IgD-negative memory B cell (primary cell): ENCODE measurements around the gene SIGLEC7. TPM values are rescaled to one million over a fixed set of nuclear protein-coding genes. Genes with fewer than 3 reads are reported as not detected.

Experiments used
- H3K27ac Mint-ChIP-seq, 3 donors: one replicate each; pipeline ENCODE4 v1.8.0; 2020 to 2022; ENCODE audit warnings: mild to moderate bottlenecking in 3 of 3, mixed read lengths in 3 of 3, moderate library complexity in 1 of 3
- H3K27me3 Mint-ChIP-seq: one replicate; pipeline ENCODE4 v1.8.0; 2021; ENCODE audit warnings: mixed read lengths
- H3K36me3 Mint-ChIP-seq: one replicate; pipeline ENCODE4 v1.8.0; 2020; ENCODE audit warnings: mild to moderate bottlenecking, mixed read lengths
- H3K4me1 Mint-ChIP-seq, 3 donors: one replicate each; pipeline ENCODE4 v1.8.0; 2020 to 2022; ENCODE audit warnings: mixed read lengths in 3 of 3, mild to moderate bottlenecking in 1 of 3
- H3K4me3 Mint-ChIP-seq, 4 donors: one replicate each; pipeline ENCODE4 v1.8.0; 2020 to 2022; ENCODE audit warnings: mild to moderate bottlenecking in 4 of 4, mixed read lengths in 4 of 4, moderate library complexity in 3 of 4
- H3K9me3 Mint-ChIP-seq, 3 donors: one replicate each; pipeline ENCODE4 v1.8.0; 2020 to 2021; ENCODE audit warnings: mixed read lengths in 3 of 3, mild to moderate bottlenecking in 1 of 3
- polyA plus RNA-seq: library from polyadenylated mRNA; unstranded; fragments of 300-500 nt; fragmentation: Illumina TruSeq; gene quantifications from one replicate; pipeline ENCODE4 v1.2.3, GENCODE V29; 2021

SIGLEC7 gene
- polyA plus RNA-seq, 1 donor from 2014 or later = not detected

DNA sequence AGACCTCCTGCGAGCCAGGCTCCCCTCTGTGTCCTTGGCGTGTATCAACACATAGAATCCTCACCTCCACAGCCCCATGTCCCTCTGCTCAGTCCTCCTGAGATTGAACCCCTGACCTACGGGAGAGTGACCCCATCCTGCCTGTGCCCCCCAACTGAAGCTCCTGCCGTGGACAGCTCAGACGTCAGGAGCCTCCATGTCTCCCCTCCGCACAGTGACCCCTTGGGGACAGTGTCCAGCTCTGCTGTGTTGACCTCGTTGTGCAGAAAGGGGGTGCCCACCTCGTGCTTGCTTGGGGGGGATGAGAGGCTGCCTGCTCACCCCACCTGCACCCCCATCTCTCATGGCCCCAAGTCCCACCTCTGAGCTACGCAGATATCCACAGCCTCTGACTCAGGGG lies 17.9 kb upstream of the SIGLEC7 start:
- Mint-ChIP-seq H3K4me3 (peak overlapping the region in 1 of 4 donors; percentile 70), H3K4me1 (peaks cover 6 to 11% (median 9%) of the 10 kb centered on the region in 3 donors), H3K27me3 (peaks cover 15% of the 10 kb centered on the region), H3K9me3 (peaks cover 0 to 4% (median 0%) of the 10 kb centered on the region in 3 donors), H3K36me3 (peaks cover 2% of the 10 kb centered on the region), H3K27ac (peak overlapping the region in 1 of 3 donors; percentile 17)

DNA sequence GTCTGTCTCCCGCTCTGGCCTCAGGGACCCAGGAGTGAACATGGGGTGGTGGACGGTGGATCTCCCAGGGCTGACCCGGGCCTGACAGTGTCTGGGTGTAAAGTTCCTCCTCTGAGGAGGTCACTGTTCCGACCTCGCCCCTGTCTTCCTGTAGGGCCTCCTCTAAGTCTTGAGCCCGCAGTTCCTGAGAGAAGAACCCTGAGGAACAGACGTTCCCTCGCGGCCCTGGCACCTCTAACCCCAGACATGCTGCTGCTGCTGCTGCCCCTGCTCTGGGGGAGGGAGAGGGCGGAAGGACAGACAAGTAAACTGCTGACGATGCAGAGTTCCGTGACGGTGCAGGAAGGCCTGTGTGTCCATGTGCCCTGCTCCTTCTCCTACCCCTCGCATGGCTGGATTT lies 17.4 kb upstream of the SIGLEC7 start, which contains the start of gene SIGLEC9:
SIGLEC9 (plus strand) TSS at position 178 of the 400 bp plus-strand sequence; CDS start at position 247, 69 bp downstream.
- peak within 1 kb of the TSS in 1 of 4 donors; percentile 72 for H3K4me3 Mint-ChIP-seq
- H3K9me3 Mint-ChIP-seq = peaks cover 0 to 4% (median 0%) of the 10 kb centered on the region in 3 donors
- peak within 1 kb of the TSS in 2 of 3 donors; percentile 17 to 40 for H3K27ac Mint-ChIP-seq

DNA sequence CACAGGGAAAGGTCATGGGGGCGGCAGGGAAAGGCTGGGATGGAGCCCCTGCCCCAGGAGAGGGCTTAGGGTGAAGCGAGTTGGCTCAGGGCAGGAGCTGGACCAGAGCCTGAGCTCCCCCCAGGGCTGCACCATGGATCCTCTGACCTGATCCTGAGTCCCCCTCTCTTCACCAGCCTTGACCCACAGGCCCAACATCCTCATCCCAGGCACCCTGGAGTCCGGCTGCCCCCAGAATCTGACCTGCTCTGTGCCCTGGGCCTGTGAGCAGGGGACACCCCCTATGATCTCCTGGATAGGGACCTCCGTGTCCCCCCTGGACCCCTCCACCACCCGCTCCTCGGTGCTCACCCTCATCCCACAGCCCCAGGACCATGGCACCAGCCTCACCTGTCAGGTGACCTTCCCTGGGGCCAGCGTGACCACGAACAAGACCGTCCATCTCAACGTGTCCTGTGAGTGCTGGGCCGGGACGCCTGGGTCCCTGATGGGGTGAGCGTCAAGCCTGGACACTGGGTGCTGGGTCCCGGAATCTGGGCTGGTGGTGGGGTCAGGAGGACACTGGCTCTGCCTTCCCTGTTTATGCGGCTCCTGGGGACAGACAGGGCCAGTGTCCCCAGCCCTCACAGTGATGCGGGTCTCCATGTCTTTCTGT lies 16.6 kb upstream of the SIGLEC7 start:
- Mint-ChIP-seq H3K36me3 (peaks cover 2% of the 10 kb centered on the region), H3K4me1 (peaks cover 6 to 11% (median 9%) of the 10 kb centered on the region in 3 donors), H3K4me3 (no peak overlapping the region), H3K27ac (peak overlapping the region in 1 of 3 donors; percentile 73), H3K9me3 (peaks cover 0 to 4% (median 0%) of the 10 kb centered on the region in 3 donors), H3K27me3 (peaks cover 24% of the 10 kb centered on the region)

More for the DNA sequence above, 17.4 kb upstream of the SIGLEC7 start, which contains the start of gene SIGLEC9:
- Mint-ChIP-seq H3K27me3 (peaks cover 16% of the 10 kb centered on the region), H3K4me1 (peaks cover 6 to 11% (median 9%) of the 10 kb centered on the region in 3 donors), H3K36me3 (peaks cover 2% of the 10 kb centered on the region)

DNA sequence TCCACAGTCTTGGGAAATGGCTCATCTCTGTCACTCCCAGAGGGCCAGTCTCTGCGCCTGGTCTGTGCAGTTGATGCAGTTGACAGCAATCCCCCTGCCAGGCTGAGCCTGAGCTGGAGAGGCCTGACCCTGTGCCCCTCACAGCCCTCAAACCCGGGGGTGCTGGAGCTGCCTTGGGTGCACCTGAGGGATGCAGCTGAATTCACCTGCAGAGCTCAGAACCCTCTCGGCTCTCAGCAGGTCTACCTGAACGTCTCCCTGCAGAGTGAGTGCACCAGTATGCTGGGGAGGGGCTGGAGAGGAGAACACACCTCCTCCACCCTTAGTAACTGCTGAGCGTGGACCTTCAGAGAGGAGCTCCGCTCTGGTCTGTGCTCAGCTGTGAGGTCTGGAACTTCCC lies 15.1 kb upstream of the SIGLEC7 start:
- peaks cover 6 to 14% (median 9%) of the 10 kb centered on the region in 3 donors for H3K4me1 Mint-ChIP-seq
- no peak overlapping the region for H3K27ac Mint-ChIP-seq
- peaks cover 1% of the 10 kb centered on the region for H3K36me3 Mint-ChIP-seq
- H3K27me3 Mint-ChIP-seq = peaks cover 32% of the 10 kb centered on the region
- peaks cover 0 to 2% (median 0%) of the 10 kb centered on the region in 3 donors for H3K9me3 Mint-ChIP-seq
- no peak overlapping the region for H3K4me3 Mint-ChIP-seq

DNA sequence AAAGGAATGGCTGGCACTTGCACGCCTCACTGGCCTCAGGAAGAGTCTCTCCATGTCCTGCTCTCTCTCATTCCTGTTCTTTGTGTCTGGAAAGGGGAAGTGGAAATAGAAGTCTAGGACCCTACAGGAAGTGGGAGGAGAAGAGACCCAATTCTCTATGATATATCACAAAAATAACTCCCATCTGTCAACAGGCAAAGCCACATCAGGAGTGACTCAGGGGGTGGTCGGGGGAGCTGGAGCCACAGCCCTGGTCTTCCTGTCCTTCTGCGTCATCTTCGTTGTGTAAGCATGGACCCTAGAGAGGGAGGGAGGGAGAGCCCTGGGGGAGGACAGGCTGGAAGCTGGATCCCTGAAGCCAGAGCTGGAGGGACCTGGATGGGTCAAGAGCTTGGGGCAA lies 14.3 kb upstream of the SIGLEC7 start:
- Mint-ChIP-seq H3K4me3 (peak overlapping the region in 1 of 4 donors; percentile 44), H3K36me3 (no peaks in the 10 kb centered on the region), H3K27me3 (peaks cover 38% of the 10 kb centered on the region), H3K4me1 (peaks cover 6 to 17% (median 9%) of the 10 kb centered on the region in 3 donors), H3K9me3 (peaks cover 0 to 2% (median 0%) of the 10 kb centered on the region in 3 donors), H3K27ac (peak overlapping the region in 1 of 3 donors; percentile 22)

DNA sequence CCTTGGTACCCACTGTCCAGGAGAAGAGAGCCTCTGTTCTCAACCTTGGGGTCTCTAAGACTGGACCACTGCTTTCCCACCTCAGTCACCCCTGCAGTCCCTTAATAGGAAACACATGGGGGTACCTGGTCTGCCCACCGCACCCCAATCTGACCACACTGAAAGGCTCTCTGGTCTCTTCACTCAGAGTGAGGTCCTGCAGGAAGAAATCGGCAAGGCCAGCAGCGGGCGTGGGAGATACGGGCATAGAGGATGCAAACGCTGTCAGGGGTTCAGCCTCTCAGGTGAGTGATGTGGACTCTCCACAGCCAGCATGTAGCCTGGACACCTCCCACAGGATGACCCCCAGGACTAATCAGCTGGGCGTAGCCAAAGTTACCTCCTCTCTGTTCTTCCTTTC lies 13.9 kb upstream of the SIGLEC7 start:
- Mint-ChIP-seq H3K4me3 (no peak overlapping the region), H3K36me3 (no peaks in the 10 kb centered on the region), H3K27ac (no peak overlapping the region), H3K4me1 (peaks cover 6 to 16% (median 8%) of the 10 kb centered on the region in 3 donors), H3K9me3 (peaks cover 0 to 2% (median 0%) of the 10 kb centered on the region in 3 donors), H3K27me3 (peaks cover 40% of the 10 kb centered on the region)

DNA sequence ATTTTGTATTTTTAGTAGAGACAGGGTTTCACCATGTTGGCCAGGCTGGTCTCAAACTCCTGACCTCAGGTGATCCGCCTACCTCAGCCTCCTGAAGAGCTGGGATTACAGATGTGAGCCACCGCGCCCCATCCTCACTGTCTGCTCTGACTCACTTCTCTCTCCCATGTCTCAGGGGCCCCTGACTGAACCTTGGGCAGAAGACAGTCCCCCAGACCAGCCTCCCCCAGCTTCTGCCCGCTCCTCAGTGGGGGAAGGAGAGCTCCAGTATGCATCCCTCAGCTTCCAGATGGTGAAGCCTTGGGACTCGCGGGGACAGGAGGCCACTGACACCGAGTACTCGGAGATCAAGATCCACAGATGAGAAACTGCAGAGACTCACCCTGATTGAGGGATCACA lies 12.4 kb upstream of the SIGLEC7 start:
- Mint-ChIP-seq H3K27ac (no peak overlapping the region), H3K4me3 (no peak overlapping the region)

DNA sequence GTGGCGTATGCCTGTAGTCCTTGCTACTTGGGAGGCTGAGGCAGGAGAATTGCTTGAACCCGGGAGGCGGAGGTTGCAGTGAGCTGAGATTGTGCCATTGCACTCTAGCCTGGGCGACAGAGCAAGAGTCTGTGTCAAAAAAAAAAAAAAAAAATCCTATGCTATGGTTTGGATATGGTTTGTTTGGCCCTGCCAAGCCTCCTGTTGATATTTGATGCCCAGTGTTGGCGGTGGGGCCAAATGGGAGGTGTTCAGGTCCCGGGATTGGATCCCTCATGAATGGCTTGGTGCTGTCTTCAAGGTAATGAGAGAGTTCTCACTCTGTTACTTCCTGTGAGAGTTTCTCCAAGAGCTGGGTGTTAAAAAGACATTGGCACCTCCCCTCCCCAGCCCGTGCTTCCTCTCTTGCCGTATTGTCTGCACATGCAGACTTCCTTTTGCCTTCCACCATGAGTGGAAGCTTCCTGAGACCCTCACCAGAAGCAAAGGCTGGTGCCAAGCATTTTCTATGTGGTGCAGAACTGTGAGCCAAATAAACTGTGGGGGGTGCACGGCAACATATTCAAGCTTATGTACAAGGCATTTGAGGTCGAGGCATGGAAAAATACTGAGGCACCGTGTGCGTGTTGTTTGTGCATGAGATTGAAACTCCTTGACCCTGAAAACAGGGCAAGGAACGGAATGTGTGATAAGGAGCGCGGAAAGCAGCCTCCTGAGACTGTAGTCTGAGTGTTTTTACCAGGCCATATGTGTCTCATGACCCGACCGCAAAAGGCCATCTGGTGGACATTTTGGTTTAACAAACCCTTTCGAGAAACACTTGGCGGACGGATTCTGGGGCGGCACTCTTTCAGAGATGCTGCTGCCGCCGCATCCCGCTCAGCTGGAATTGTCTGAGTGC lies 10.1 kb upstream of the SIGLEC7 start:
- Mint-ChIP-seq H3K4me1 (peaks cover 2 to 7% (median 6%) of the 10 kb centered on the region in 3 donors), H3K27me3 (peaks cover 39% of the 10 kb centered on the region), H3K36me3 (no peaks in the 10 kb centered on the region), H3K4me3 (peak overlapping the region in 3 of 4 donors; percentile 56 to 73 (median 58)), H3K9me3 (peaks cover 5 to 12% (median 6%) of the 10 kb centered on the region in 3 donors), H3K27ac (no peak overlapping the region)

More for the DNA sequence above, 12.4 kb upstream of the SIGLEC7 start:
- H3K9me3 Mint-ChIP-seq = peaks cover under 1 to 4% (median 2%) of the 10 kb centered on the region in 3 donors
- peaks cover 2 to 7% (median 3%) of the 10 kb centered on the region in 3 donors for H3K4me1 Mint-ChIP-seq
- H3K27me3 Mint-ChIP-seq = peaks cover 33% of the 10 kb centered on the region
- no peaks in the 10 kb centered on the region for H3K36me3 Mint-ChIP-seq

DNA sequence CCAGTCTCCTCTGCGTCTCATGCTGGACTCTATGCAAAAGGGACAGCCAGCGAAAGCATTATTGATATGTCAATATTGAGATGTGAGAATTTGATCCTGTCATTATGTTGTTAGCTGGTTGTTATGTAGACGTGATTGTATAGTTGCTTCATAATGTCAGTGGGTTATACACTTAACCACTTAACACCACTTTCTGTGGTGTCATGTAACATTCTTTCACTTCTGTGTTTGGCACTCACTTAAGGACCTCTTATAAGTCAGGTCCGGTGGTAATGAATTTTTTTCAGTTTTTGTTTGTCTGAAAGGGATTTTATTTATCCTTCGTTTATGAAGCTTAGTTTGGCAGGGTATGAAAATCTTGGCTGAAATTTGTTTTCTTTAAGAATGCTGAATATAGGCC lies 7.1 kb upstream of the SIGLEC7 start:
- Mint-ChIP-seq H3K36me3 (peaks cover 2% of the 10 kb centered on the region), H3K27me3 (peaks cover 44% of the 10 kb centered on the region), H3K4me1 (peaks cover 11 to 17% (median 16%) of the 10 kb centered on the region in 3 donors), H3K4me3 (no peak overlapping the region), H3K9me3 (peaks cover 5 to 12% (median 9%) of the 10 kb centered on the region in 3 donors), H3K27ac (no peak overlapping the region)

DNA sequence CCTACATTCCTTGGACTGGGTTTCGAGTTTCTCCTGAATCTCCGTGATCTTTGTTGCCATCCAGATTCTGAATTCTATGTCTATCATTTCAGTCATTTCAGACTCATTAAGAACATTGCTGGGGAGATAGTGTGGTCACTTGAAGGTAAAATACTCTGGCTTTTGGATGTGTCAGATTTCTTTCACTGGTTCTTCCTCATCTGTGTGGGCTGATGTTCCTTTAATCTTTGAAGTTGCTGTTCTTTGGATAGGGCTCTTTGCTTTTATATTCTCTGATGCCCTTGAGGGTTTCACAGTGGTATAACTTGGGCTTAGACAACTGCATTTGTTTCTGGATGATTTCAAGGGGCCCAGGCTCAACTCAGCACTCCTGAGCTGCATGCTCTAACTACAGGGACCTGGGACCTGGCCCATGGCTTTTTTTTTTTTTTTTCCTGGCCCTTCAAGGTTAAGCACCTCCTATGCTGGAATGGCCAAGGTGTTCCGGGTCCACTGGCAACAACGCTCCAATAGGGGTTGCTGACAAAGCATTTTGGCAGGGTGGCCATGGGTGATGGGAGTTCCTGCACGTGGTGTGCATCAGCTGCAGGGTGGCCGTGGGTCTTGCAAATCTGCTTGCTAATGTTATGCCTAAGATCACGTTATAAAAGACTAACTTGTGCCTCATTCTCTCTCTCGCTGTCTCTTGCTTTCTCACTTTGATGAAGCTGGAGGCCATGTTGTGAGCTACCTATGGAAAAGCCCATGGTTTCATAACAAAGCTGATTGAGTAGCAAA lies 5.9 kb upstream of the SIGLEC7 start:
- Mint-ChIP-seq H3K36me3 (peaks cover 2% of the 10 kb centered on the region), H3K4me1 (peaks cover 11 to 23% (median 16%) of the 10 kb centered on the region in 3 donors), H3K27ac (no peak overlapping the region), H3K9me3 (peaks cover 5 to 12% (median 9%) of the 10 kb centered on the region in 3 donors), H3K4me3 (peak overlapping the region in 1 of 4 donors; percentile 12), H3K27me3 (peaks cover 36% of the 10 kb centered on the region)

DNA sequence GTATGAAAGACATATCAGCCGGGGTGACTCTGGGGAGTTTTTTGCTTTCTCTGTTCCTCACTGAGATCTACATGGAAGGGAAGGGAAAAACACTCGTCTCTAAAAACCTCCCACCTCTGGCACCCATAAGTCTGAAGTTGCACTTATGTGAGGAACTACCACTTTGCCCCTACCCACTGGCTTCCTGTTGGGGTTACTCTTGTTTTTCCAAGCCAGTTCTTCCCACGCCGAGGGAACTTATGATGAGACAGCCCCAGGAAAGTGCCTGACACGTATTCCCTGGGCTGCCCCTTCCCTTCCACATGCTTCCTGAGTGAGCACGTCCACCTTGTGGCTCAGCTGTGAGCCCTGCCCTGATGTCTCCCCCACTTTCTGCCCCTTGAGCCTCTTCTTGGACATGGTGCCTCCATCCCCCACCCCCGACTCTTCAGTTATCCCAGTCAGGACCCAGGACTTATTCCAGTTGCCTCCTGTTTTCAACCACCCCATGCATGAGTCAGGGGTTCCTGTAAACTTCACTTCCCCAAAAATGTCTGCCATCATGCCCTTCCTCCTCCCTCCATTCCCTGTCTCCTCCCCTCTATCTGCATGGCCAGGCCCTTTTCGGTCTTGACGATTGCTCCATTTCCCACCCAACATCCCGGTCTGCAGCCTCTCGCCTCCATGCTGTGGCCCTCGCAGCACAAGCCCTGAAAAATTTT lies 5.1 kb upstream of the SIGLEC7 start:
- Mint-ChIP-seq H3K27me3 (peaks cover 39% of the 10 kb centered on the region), H3K36me3 (peaks cover 2% of the 10 kb centered on the region), H3K4me3 (peak overlapping the region in 1 of 4 donors; percentile 72), H3K4me1 (peaks cover 11 to 23% (median 13%) of the 10 kb centered on the region in 3 donors), H3K9me3 (peaks cover 5 to 12% (median 9%) of the 10 kb centered on the region in 3 donors), H3K27ac (peak overlapping the region in 1 of 3 donors; percentile 15)

DNA sequence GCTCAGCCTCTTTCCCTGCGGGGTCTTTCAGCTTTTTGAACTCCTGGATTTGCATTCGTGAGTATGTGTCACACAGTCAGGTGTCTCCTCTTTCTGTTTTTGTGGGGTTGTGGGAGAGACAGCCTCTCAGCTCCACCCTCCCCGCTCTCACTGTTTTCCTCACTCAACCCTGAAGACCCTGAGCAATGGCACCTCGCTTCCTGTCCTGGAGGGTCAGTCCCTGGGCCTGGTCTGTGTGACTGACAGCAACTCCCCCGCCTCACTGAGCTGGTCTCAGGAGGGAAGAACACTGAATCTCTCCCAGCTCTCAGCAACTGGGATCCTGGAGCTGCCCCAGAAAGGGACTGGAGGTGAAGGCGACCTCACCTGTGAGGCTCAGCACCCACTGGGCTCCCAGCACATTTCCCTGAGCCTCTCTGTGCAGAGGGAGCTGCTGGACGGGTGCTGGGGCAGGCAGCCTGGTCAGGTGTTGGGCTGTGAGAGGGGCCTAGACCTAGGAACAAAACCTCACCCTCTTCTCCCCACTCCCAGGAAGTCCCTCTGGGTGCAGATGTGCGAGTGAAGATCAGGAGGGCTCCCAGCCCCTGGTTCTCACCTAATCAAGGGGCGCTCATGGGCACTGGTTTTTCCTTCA lies 4.2 kb upstream of the SIGLEC7 start:
- peaks cover 35% of the 10 kb centered on the region for H3K27me3 Mint-ChIP-seq
- peaks cover 2% of the 10 kb centered on the region for H3K36me3 Mint-ChIP-seq
- peaks cover 5 to 12% (median 9%) of the 10 kb centered on the region in 3 donors for H3K9me3 Mint-ChIP-seq
- peaks cover 10 to 23% (median 11%) of the 10 kb centered on the region in 3 donors for H3K4me1 Mint-ChIP-seq
- no peak overlapping the region for H3K27ac Mint-ChIP-seq
- H3K4me3 Mint-ChIP-seq = no peak overlapping the region

DNA sequence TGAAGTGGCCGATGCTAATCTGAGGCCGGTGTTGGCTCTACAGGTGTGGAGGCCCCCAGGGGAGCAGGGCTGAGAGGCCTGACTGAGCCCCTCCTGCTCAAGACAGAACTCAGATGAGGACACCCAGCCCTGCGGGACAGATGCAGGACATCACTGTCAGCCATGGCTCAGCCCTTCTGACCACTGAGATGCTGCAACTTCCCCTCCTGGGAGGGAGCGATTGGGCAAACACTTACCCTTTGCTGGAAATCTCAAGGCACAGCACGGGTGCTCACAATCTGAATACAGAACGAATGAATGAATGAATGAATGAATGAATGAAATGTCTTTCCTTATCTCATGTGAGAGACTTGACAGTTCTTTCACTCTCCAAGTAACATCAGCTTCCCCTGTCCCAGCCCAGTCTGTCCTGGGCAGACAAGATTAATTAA lies 3.5 kb upstream of the SIGLEC7 start:
- H3K4me1 Mint-ChIP-seq = peaks cover 10 to 23% (median 11%) of the 10 kb centered on the region in 3 donors
- H3K27ac Mint-ChIP-seq = no peak overlapping the region
- H3K9me3 Mint-ChIP-seq = peaks cover 5 to 12% (median 9%) of the 10 kb centered on the region in 3 donors
- peaks cover 34% of the 10 kb centered on the region for H3K27me3 Mint-ChIP-seq
- H3K4me3 Mint-ChIP-seq = no peak overlapping the region
- peaks cover 2% of the 10 kb centered on the region for H3K36me3 Mint-ChIP-seq
